Activated CD8-positive, alpha-beta memory T cell treated with anti-CD3 and anti-CD28 coated beads, Interleukin-2, amount 10 ng/mL, durations not matched to agents 7 days and 5 days (primary cell): ENCODE data around the gene ARID1B. TPM values are rescaled to one million over a fixed set of nuclear protein-coding genes. Genes with fewer than 3 reads are reported as not detected.

Experiments used
- ATAC-seq: fragments of 150-1000 bp; cut with Tn5 transposase; one replicate; pipeline ENCODE4 v1.10.0; 2021; ENCODE audit warnings: moderate library complexity
- CTCF ChIA-PET: fragments of 350-600 bp; sonication (Branson Sonifier 250); formaldehyde crosslinking; loops from one replicate; lab custom pipeline; 2021; ENCODE audit warnings: antibody characterized with exemption; lab: Charles Lee
- DNase-seq: peaks from one replicate; pipeline ENCODE4 v3.0.0-alpha.2; 2020
- H3K27ac Mint-ChIP-seq: one replicate; pipeline ENCODE4 v1.8.0; 2021; ENCODE audit warnings: mild to moderate bottlenecking, mixed read lengths
- H3K27me3 Mint-ChIP-seq: one replicate; pipeline ENCODE4 v1.8.0; 2021; ENCODE audit warnings: mixed read lengths
- H3K36me3 Mint-ChIP-seq: one replicate; pipeline ENCODE4 v1.8.0; 2021; ENCODE audit warnings: mild to moderate bottlenecking, mixed read lengths
- H3K4me1 Mint-ChIP-seq: one replicate; pipeline ENCODE4 v1.8.0; 2021; ENCODE audit warnings: mixed read lengths
- H3K4me3 Mint-ChIP-seq: one replicate; pipeline ENCODE4 v1.8.0; 2021; ENCODE audit warnings: mild to moderate bottlenecking, moderate library complexity, mixed read lengths
- H3K9me3 Mint-ChIP-seq: one replicate; pipeline ENCODE4 v1.8.0; 2022; ENCODE audit warnings: low read depth, mixed read lengths
- total RNA-seq, 2 experiments: library from RNA; stranded (reverse); gene quantifications; one replicate each; pipeline ENCODE4 v1.2.3, GENCODE V29; 2021

ARID1B gene
- total RNA-seq, 2 experiments from 2014 or later = 59.5 to 81.5 TPM

GRCh38 chr6:156879186-156879585, 102.0 kb downstream of the ARID1B start:
- no peak overlapping the region for H3K27ac Mint-ChIP-seq
- no peaks in the 10 kb centered on the region for H3K9me3 Mint-ChIP-seq
- CTCF ChIA-PET = interaction anchor here (1.2 to 1.4 kb wide), 2 partner anchors 10 to 37 kb away, joined by 3 read pairs; no protein-coding TSS in a partner anchor

GRCh38 chr6:156879591-156879990, 102.4 kb downstream of the ARID1B start:
- Mint-ChIP-seq H3K27me3 (no peaks in the 10 kb centered on the region), H3K27ac (no peak overlapping the region), H3K9me3 (no peaks in the 10 kb centered on the region), H3K4me1 (peaks cover 22% of the 10 kb centered on the region), H3K36me3 (peaks cover 3% of the 10 kb centered on the region), H3K4me3 (no peak overlapping the region)
- DNase-seq = no peak
- ATAC-seq = no peak
- CTCF ChIA-PET = interaction anchor here (1.2 to 1.4 kb wide), 2 partner anchors 10 to 37 kb away, joined by 3 read pairs; no protein-coding TSS in a partner anchor

More at GRCh38 chr6:156879186-156879585, 102.0 kb downstream of the ARID1B start:
- H3K4me3 Mint-ChIP-seq = no peak overlapping the region
- H3K27me3 Mint-ChIP-seq = no peaks in the 10 kb centered on the region
- H3K4me1 Mint-ChIP-seq = peaks cover 26% of the 10 kb centered on the region
- ATAC-seq (no peak), DNase-seq (no peak)
- peaks cover 5% of the 10 kb centered on the region for H3K36me3 Mint-ChIP-seq

- Mint-ChIP-seq H3K27me3 (no peaks in the 10 kb centered on the region), H3K36me3 (peaks cover 2% of the 10 kb centered on the region), H3K9me3 (no peaks in the 10 kb centered on the region), H3K27ac (no peak overlapping the region), H3K4me3 (no peak overlapping the region), H3K4me1 (peaks cover 11% of the 10 kb centered on the region)
- no peak for ATAC-seq
- DNase-seq = no peak
- CTCF ChIA-PET = interaction anchor here (1.0 kb wide), 1 partner anchor 22 kb away, joined by 3 read pairs; no protein-coding TSS in a partner anchor
Observed at GRCh38 chr6:156880913-156881312, 103.7 kb downstream of the ARID1B start.

- Mint-ChIP-seq H3K27ac (no peak overlapping the region), H3K27me3 (no peaks in the 10 kb centered on the region), H3K4me1 (peaks cover 17% of the 10 kb centered on the region), H3K4me3 (no peak overlapping the region), H3K36me3 (peaks cover 6% of the 10 kb centered on the region), H3K9me3 (no peaks in the 10 kb centered on the region)
- CTCF ChIA-PET = interaction anchor here (1.0 kb wide), 1 partner anchor 21 kb away, joined by 3 read pairs; no protein-coding TSS in a partner anchor
- ATAC-seq (no peak), DNase-seq (no peak)
Observed at GRCh38 chr6:156881687-156882629, 104.8 kb downstream of the ARID1B start.

- no peak for DNase-seq
Observed at GRCh38 chr6:156883497-156884252, 106.5 kb downstream of the ARID1B start.

GRCh38 chr6:156884306-156884705, 107.1 kb downstream of the ARID1B start:
- Mint-ChIP-seq H3K9me3 (no peaks in the 10 kb centered on the region), H3K36me3 (peaks cover 4% of the 10 kb centered on the region), H3K4me3 (no peak overlapping the region), H3K27ac (no peak overlapping the region), H3K27me3 (no peaks in the 10 kb centered on the region), H3K4me1 (peaks cover 22% of the 10 kb centered on the region)
- DNase-seq (no peak), ATAC-seq (no peak)
- CTCF ChIA-PET = interaction anchor here (1.1 kb wide), 1 partner anchor 10 kb away, joined by 3 read pairs; no protein-coding TSS in a partner anchor

More at GRCh38 chr6:156883497-156884252, 106.5 kb downstream of the ARID1B start:
- CTCF ChIA-PET = interaction anchor here (1.1 kb wide), 1 partner anchor 11 kb away, joined by 3 read pairs; no protein-coding TSS in a partner anchor
- Mint-ChIP-seq H3K4me3 (no peak overlapping the region), H3K4me1 (peaks cover 22% of the 10 kb centered on the region), H3K36me3 (peaks cover 4% of the 10 kb centered on the region), H3K27ac (no peak overlapping the region), H3K9me3 (no peaks in the 10 kb centered on the region), H3K27me3 (no peaks in the 10 kb centered on the region)
- ATAC-seq = no peak

- peaks cover 20% of the 10 kb centered on the region for H3K4me1 Mint-ChIP-seq
- CTCF ChIA-PET = no interaction called here
- no peak for DNase-seq
- peaks cover 4% of the 10 kb centered on the region for H3K36me3 Mint-ChIP-seq
- no peak overlapping the region for H3K4me3 Mint-ChIP-seq
- ATAC-seq = no peak
- H3K27me3 Mint-ChIP-seq = no peaks in the 10 kb centered on the region
- H3K27ac Mint-ChIP-seq = no peak overlapping the region
- no peaks in the 10 kb centered on the region for H3K9me3 Mint-ChIP-seq
Observed at GRCh38 chr6:156885562-156885961, 108.4 kb downstream of the ARID1B start.

GRCh38 chr6:156886409-156886808, 109.2 kb downstream of the ARID1B start:
- Mint-ChIP-seq H3K27ac (peak overlapping the region; percentile 67), H3K36me3 (peaks cover 4% of the 10 kb centered on the region), H3K4me1 (peaks cover 20% of the 10 kb centered on the region), H3K4me3 (no peak overlapping the region), H3K9me3 (no peaks in the 10 kb centered on the region), H3K27me3 (no peaks in the 10 kb centered on the region)
- DNase-seq (no peak), ATAC-seq (no peak)
- CTCF ChIA-PET = no interaction called here

- Mint-ChIP-seq H3K27ac (no peak overlapping the region), H3K27me3 (no peaks in the 10 kb centered on the region), H3K4me1 (peaks cover 17% of the 10 kb centered on the region), H3K9me3 (no peaks in the 10 kb centered on the region), H3K4me3 (no peak overlapping the region), H3K36me3 (peaks cover 4% of the 10 kb centered on the region)
- DNase-seq (no peak), ATAC-seq (no peak)
- CTCF ChIA-PET = interaction anchor here (1.4 kb wide), 1 partner anchor 11 kb away, joined by 4 read pairs; no protein-coding TSS in a partner anchor
Observed at GRCh38 chr6:156887623-156888269, 110.6 kb downstream of the ARID1B start.

GRCh38 chr6:156889469-156889868, 112.3 kb downstream of the ARID1B start:
- H3K4me3 Mint-ChIP-seq = no peak overlapping the region
- H3K4me1 Mint-ChIP-seq = peaks cover 14% of the 10 kb centered on the region
- no peak for ATAC-seq
- H3K27me3 Mint-ChIP-seq = no peaks in the 10 kb centered on the region
- CTCF ChIA-PET = interaction anchor here (1.4 kb wide), 1 partner anchor 9 kb away, joined by 4 read pairs; no protein-coding TSS in a partner anchor
- no peaks in the 10 kb centered on the region for H3K9me3 Mint-ChIP-seq
- no peak for DNase-seq
- no peak overlapping the region for H3K27ac Mint-ChIP-seq
- peaks cover 4% of the 10 kb centered on the region for H3K36me3 Mint-ChIP-seq

GRCh38 chr6:156889986-156890385, 112.8 kb downstream of the ARID1B start:
- DNase-seq (no peak), ATAC-seq (no peak)
- peaks cover 4% of the 10 kb centered on the region for H3K36me3 Mint-ChIP-seq
- no peak overlapping the region for H3K27ac Mint-ChIP-seq
- CTCF ChIA-PET = no interaction called here
- H3K4me1 Mint-ChIP-seq = peaks cover 14% of the 10 kb centered on the region
- no peaks in the 10 kb centered on the region for H3K9me3 Mint-ChIP-seq
- no peak overlapping the region for H3K4me3 Mint-ChIP-seq
- no peaks in the 10 kb centered on the region for H3K27me3 Mint-ChIP-seq

- ATAC-seq = no peak
- Mint-ChIP-seq H3K9me3 (no peaks in the 10 kb centered on the region), H3K36me3 (peaks cover 4% of the 10 kb centered on the region), H3K4me1 (peaks cover 13% of the 10 kb centered on the region), H3K27me3 (no peaks in the 10 kb centered on the region), H3K27ac (no peak overlapping the region), H3K4me3 (no peak overlapping the region)
- DNase-seq = no peak
- CTCF ChIA-PET = no interaction called here
Observed at GRCh38 chr6:156890627-156891314, 113.6 kb downstream of the ARID1B start.
